Neural progenitor cell (in vitro differentiated cells): ENCODE measurements around the gene IQCK. TPM values are rescaled to one million over a fixed set of nuclear protein-coding genes. Genes with fewer than 3 reads are reported as not detected.

Source experiments
- DNase-seq: peaks from one replicate; pipeline ENCODE4 v3.0.0-alpha.2; 2016; ENCODE audit warnings: low spot score
- H2AFZ ChIP-seq: fragments of 200-600 bp; sonication (generic); replicated peaks from 2 replicates; pipeline ENCODE4 v1.6.1; 2016; ENCODE audit warnings: antibody characterized with exemption
- H3F3A ChIP-seq: fragments of 200-600 bp; sonication (generic); 2 replicates; pipeline ENCODE4 v1.6.1; 2016; ENCODE audit warnings: antibody characterized with exemption, low read depth
- H3K27ac ChIP-seq: fragments of 200-600 bp; sonication (generic); 2 replicates; pipeline ENCODE4 v1.5.1; 2016; ENCODE audit warnings: mild to moderate bottlenecking
- H3K27me3 ChIP-seq: fragments of 200-600 bp; sonication (generic); 2 replicates; pipeline ENCODE4 v1.6.1; 2016; ENCODE audit warnings: mild to moderate bottlenecking, moderate library complexity
- H3K36me3 ChIP-seq: fragments of 200-600 bp; sonication (generic); 2 replicates; pipeline ENCODE4 v1.5.1; 2016
- H3K4me1 ChIP-seq: fragments of 200-600 bp; sonication (generic); 2 replicates; pipeline ENCODE4 v1.6.1; 2016; ENCODE audit warnings: mixed run types
- H3K4me2 ChIP-seq: fragments of 200-600 bp; sonication (generic); 2 replicates; pipeline ENCODE4 v1.6.1; 2016
- H3K4me3 ChIP-seq: fragments of 200-600 bp; sonication (generic); 2 replicates; pipeline ENCODE4 v1.5.1; 2016
- H3K79me2 ChIP-seq: fragments of 200-600 bp; sonication (generic); 2 replicates; pipeline ENCODE4 v1.6.1; 2016; ENCODE audit warnings: low read depth
- H3K9ac ChIP-seq: fragments of 200-600 bp; sonication (generic); 2 replicates; pipeline ENCODE4 v1.6.1; 2016
- H3K9me3 ChIP-seq: fragments of 200-600 bp; sonication (generic); 2 replicates; pipeline ENCODE4 v1.5.1; 2016; ENCODE audit warnings: low read depth
- H4K20me1 ChIP-seq: fragments of 200-600 bp; sonication (generic); 2 replicates; pipeline ENCODE4 v1.6.1; 2016; ENCODE audit warnings: low read depth
- H3K27ac Mint-ChIP-seq: 3 replicates; pipeline ENCODE4 v1.8.0; 2021; ENCODE audit warnings: mixed read lengths
- H3K27me3 Mint-ChIP-seq: 2 replicates; pipeline ENCODE4 v1.8.0; 2022; ENCODE audit warnings: low read depth, mild to moderate bottlenecking, inconsistent platforms, moderate library complexity, mixed read lengths; ENCODE audit not compliant: insufficient read depth
- H3K36me3 Mint-ChIP-seq: 3 replicates; pipeline ENCODE4 v1.8.0; 2021; ENCODE audit warnings: mixed read lengths
- H3K4me1 Mint-ChIP-seq: 3 replicates; pipeline ENCODE4 v1.8.0; 2021; ENCODE audit warnings: mixed read lengths
- H3K4me3 Mint-ChIP-seq: 3 replicates; pipeline ENCODE4 v1.8.0; 2021; ENCODE audit warnings: mild to moderate bottlenecking, moderate library complexity, mixed read lengths
- H3K9me3 Mint-ChIP-seq: 3 replicates; pipeline ENCODE4 v1.8.0; 2020; ENCODE audit warnings: mixed read lengths
- EZH2 ChIP-seq: fragments of 200-600 bp; sonication (generic); IDR thresholded peaks from 2 replicates; pipeline ENCODE4 v1.6.1; 2017; ENCODE audit warnings: antibody characterized with exemption, mild to moderate bottlenecking, moderate library complexity
- EZH2phosphoT487 ChIP-seq: fragments of 200-600 bp; sonication (generic); IDR thresholded peaks from 2 replicates; pipeline ENCODE4 v1.6.1; 2017; ENCODE audit warnings: antibody characterized with exemption
- total RNA-seq: library from RNA; depleted of rRNA; stranded (reverse); fragments of >200 nt; gene quantifications from 2 replicates; pipeline ENCODE4 v1.2.3, GENCODE V29; 2015; ENCODE audit warnings: low replicate concordance
- TF ChIP-seq, protein P1 (sequence below): fragments of 200-600 bp; sonication (generic); IDR thresholded peaks from 2 replicates; pipeline ENCODE4 v1.5.1; 2017; ENCODE audit warnings: antibody characterized with exemption, mild to moderate bottlenecking

IQCK gene
- total RNA-seq, 1 donor from 2014 or later, result 22.1 TPM

DNA sequence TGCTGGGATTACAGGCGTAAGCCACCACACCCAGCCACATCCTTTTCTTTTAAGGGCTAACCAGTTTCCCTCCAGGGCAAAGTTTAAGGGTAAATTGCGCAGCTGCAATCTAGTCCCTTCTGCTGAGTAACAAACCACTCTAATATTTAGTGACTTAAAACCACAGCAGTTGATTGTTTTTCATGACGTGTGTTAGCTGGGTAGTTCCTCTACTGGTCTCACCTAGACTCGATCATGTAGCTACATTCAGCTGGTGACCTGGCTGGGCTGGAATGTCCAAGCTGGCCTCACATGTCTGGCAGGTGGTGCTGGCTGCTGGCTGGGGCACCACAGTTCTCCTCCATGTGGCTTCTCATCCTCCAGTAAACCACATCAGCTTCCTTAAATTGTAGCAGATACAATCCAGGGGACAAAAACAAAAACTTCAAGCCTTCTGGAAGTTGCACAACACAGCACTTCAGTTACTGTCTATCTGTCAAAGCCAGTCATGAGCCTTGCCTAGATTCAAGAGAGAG, 91.1 kb downstream of the IQCK start:
- DNase-seq, result no peak
- Histone ChIP-seq H3K4me3 (no peak overlapping the region), H3K79me2 (no peaks in the 10 kb centered on the region), H3K9me3 (no peaks in the 10 kb centered on the region), H3K27ac (no peak overlapping the region), H3K4me1 (peaks cover 15% of the 10 kb centered on the region), H4K20me1 (no peaks in the 10 kb centered on the region), H3K4me2 (no peak overlapping the region), H3F3A (no peaks in the 10 kb centered on the region), H2AFZ (no peak overlapping the region), H3K9ac (no peak overlapping the region), H3K36me3 (peaks cover 7% of the 10 kb centered on the region), H3K27me3 (no peaks in the 10 kb centered on the region)
- peaks cover 12% of the 10 kb centered on the region for H3K4me1 Mint-ChIP-seq
- TF ChIP-seq EZH2phosphoT487 (no peak), EZH2 (no peak)
- TF ChIP-seq, protein P1, sequence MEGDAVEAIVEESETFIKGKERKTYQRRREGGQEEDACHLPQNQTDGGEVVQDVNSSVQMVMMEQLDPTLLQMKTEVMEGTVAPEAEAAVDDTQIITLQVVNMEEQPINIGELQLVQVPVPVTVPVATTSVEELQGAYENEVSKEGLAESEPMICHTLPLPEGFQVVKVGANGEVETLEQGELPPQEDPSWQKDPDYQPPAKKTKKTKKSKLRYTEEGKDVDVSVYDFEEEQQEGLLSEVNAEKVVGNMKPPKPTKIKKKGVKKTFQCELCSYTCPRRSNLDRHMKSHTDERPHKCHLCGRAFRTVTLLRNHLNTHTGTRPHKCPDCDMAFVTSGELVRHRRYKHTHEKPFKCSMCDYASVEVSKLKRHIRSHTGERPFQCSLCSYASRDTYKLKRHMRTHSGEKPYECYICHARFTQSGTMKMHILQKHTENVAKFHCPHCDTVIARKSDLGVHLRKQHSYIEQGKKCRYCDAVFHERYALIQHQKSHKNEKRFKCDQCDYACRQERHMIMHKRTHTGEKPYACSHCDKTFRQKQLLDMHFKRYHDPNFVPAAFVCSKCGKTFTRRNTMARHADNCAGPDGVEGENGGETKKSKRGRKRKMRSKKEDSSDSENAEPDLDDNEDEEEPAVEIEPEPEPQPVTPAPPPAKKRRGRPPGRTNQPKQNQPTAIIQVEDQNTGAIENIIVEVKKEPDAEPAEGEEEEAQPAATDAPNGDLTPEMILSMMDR, result no peak
- H3K4me3 Mint-ChIP-seq, result no peak overlapping the region
- peaks cover 24% of the 10 kb centered on the region for H3K9me3 Mint-ChIP-seq
- peaks cover 26% of the 10 kb centered on the region for H3K36me3 Mint-ChIP-seq
- peaks cover 5% of the 10 kb centered on the region for H3K27me3 Mint-ChIP-seq
- H3K27ac Mint-ChIP-seq, result no peak overlapping the region

DNA sequence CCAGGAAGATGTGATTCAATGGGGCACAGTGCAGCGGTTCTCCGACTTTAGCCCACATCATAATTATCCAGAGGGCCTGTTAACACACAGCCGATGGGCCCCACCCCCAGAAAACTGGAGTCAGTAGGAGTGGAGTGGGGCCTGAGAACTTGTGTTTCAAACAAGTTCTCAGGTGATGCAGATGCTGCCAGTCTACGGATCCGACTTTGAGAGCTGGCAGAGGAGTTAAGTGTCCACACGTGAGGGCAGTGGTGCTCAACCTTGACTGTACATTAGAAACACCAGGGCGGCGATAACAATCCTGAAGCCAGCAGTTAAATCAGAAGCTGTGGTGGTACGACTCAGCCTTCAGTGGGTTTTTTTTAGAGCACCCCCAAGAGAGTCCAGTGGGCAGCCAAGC, 91.6 kb downstream of the IQCK start:
- Histone ChIP-seq H3K9ac (no peak overlapping the region), H2AFZ (no peak overlapping the region), H3K4me2 (no peak overlapping the region), H3K4me3 (no peak overlapping the region), H3K79me2 (no peaks in the 10 kb centered on the region), H3K27ac (no peak overlapping the region), H3K4me1 (peaks cover 11% of the 10 kb centered on the region), H3K36me3 (peaks cover 7% of the 10 kb centered on the region), H3K9me3 (no peaks in the 10 kb centered on the region), H4K20me1 (no peaks in the 10 kb centered on the region), H3F3A (no peaks in the 10 kb centered on the region), H3K27me3 (no peaks in the 10 kb centered on the region)
- no peak for TF ChIP-seq EZH2
- TF ChIP-seq, protein P1, result no peak
- TF ChIP-seq EZH2phosphoT487, result no peak
- Mint-ChIP-seq H3K4me3 (no peak overlapping the region), H3K27ac (no peak overlapping the region), H3K4me1 (peaks cover 12% of the 10 kb centered on the region), H3K9me3 (peaks cover 24% of the 10 kb centered on the region), H3K27me3 (peaks cover 6% of the 10 kb centered on the region), H3K36me3 (peaks cover 29% of the 10 kb centered on the region)
- DNase-seq, result no peak

DNA sequence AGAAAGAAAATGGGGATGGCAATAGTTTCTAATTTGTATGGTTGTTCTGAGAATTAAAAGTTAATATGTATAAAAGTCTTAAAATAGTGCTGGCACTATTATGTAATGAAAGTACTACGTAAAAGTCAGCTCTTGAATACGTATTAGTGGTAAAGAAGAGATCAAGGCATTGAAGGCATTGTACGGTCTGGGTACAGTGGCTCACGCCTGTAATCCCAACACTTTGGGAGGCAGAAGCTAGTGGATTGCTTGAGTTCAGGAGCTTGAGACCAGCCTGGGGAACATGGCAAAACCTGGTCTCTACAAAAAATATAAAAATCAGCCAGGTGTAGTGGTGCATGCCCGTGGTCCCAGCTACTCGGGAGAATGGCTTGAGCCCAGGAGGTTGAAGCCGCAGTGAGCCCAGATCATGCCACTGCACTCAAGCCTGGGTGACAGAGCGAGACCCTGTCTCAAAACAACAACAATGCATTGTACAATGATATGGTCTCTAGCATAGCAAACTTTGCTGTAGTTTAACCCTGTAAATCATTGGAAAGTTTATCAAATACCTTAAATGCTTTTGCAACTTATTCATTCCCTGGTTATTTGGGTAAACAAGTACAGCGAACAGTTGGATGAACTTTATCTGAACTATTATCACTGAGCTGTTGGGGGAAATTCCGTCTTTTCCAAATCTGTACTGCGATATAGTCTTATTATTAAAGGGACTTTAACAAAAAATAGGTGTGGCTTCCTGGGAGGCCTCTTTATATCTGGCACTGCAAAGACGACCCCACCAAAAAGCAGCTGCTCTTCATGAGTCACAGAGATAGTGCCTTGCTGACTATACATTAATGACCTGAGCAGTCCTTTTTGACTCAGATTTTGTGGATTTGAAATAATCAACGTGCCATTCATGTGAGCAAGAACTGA, 93.0 kb downstream of the IQCK start:
- no peak for DNase-seq
- Histone ChIP-seq H3F3A (no peaks in the 10 kb centered on the region), H3K9ac (no peak overlapping the region), H3K4me1 (peaks cover 7% of the 10 kb centered on the region), H3K79me2 (no peaks in the 10 kb centered on the region), H3K4me3 (no peak overlapping the region), H4K20me1 (no peaks in the 10 kb centered on the region), H3K27me3 (no peaks in the 10 kb centered on the region), H2AFZ (no peak overlapping the region), H3K4me2 (no peak overlapping the region), H3K36me3 (peaks cover 7% of the 10 kb centered on the region), H3K27ac (no peak overlapping the region), H3K9me3 (no peaks in the 10 kb centered on the region)
- Mint-ChIP-seq H3K4me1 (peaks cover 13% of the 10 kb centered on the region), H3K4me3 (no peak overlapping the region), H3K27me3 (peaks cover 6% of the 10 kb centered on the region), H3K9me3 (peaks cover 12% of the 10 kb centered on the region), H3K27ac (no peak overlapping the region), H3K36me3 (peaks cover 19% of the 10 kb centered on the region)
- TF ChIP-seq, protein P1, result no peak
- TF ChIP-seq EZH2, result no peak
- TF ChIP-seq EZH2phosphoT487, result no peak
